ENCODE data around the gene ABCF2. TPM values are rescaled to one million over a fixed set of nuclear protein-coding genes. Genes with fewer than 3 reads are reported as not detected.

Gene ABCF2
- total and polyA plus RNA-seq, 10 donors = 9.2 to 30.0 (median 27.0) TPM

GRCh38 chr7:151174246-151175046 is 52.6 kb downstream of the ABCF2 start:
- TF ChIP-seq CTCF (IDR thresholded peaks at IDR 0.05 in 8 of 11, conservative IDR thresholded peaks at IDR 0.05 in 3 of 11) (no peak), POLR2AphosphoS5 (IDR thresholded peaks at IDR 0.05) (peak in 1 of 3 donors; percentile 24)
- DNase-seq = peak; percentile 75
- peaks cover 0 to 92% (median 18%) of the 10 kb centered on the region in 7 donors for H3K27me3 ChIP-seq (replicated peaks in 1 of 7)
- WGBS, 5 donors = 57 to 69% (median 65%) methylated on average over 67 to 77 of the region's 77 CpGs
- H3K27ac ChIP-seq = no peak overlapping the region
- H3K4me1 ChIP-seq = peaks cover 0 to 9% (median 0%) of the 10 kb centered on the region in 6 donors
- H3K36me3 ChIP-seq = no peaks in the 10 kb centered on the region
- no peak overlapping the region for H3K4me3 ChIP-seq
- intact Hi-C loops (cut with DNase I; ENCODE audit: low total_unique reads) = loop anchor here (5.0 kb wide), 1 partner anchor 47 kb away; no protein-coding TSS in a partner anchor
- H3K9me3 ChIP-seq = peaks cover 0 to 3% (median 0%) of the 10 kb centered on the region in 8 donors

- no peak for DNase-seq
- Histone ChIP-seq H3K27me3 (replicated peaks in 1 of 7) (peaks cover 0 to 94% (median 21%) of the 10 kb centered on the region in 7 donors), H3K27ac (no peak overlapping the region), H3K4me1 (peaks cover 0 to 9% (median 0%) of the 10 kb centered on the region in 6 donors), H3K4me3 (no peak overlapping the region), H3K36me3 (no peaks in the 10 kb centered on the region), H3K9me3 (peaks cover 0 to 3% (median 0%) of the 10 kb centered on the region in 8 donors)
- intact Hi-C loops (cut with DNase I; ENCODE audit: low total_unique reads) = loop anchor here (5.0 kb wide), 1 partner anchor 46 kb away; no protein-coding TSS in a partner anchor
- 85 to 89% (median 88%) methylated on average over 39 to 43 of the region's 43 CpGs for WGBS, 5 donors
- no peak for TF ChIP-seq POLR2AphosphoS5 (IDR thresholded peaks at IDR 0.05)
Measured at GRCh38 chr7:151173386-151174245, 53.4 kb downstream of the ABCF2 start.

- intact Hi-C loops (cut with DNase I; ENCODE audit: low total_unique reads) = loop anchor here (5.0 kb wide), 1 partner anchor 45 kb away; no protein-coding TSS in a partner anchor
- Histone ChIP-seq H3K4me1 (peaks cover 0 to 19% (median 9%) of the 10 kb centered on the region in 6 donors), H3K9me3 (peaks cover 0 to 3% (median 0%) of the 10 kb centered on the region in 8 donors), H3K36me3 (no peaks in the 10 kb centered on the region), H3K4me3 (no peak overlapping the region), H3K27me3 (replicated peaks in 1 of 7) (peaks cover 0 to 95% (median 32%) of the 10 kb centered on the region in 7 donors), H3K27ac (no peak overlapping the region)
- peak; percentile 96 for DNase-seq
- WGBS, 5 donors = 20 to 26% (median 23%) methylated on average over 42 of the region's 42 CpGs
- TF ChIP-seq CTCF (IDR thresholded peaks at IDR 0.05 in 8 of 11, conservative IDR thresholded peaks at IDR 0.05 in 3 of 11) = peak; percentile 98 to 100 (median 100)
- peak; percentile 43 to 84 (median 73) for TF ChIP-seq POLR2AphosphoS5 (IDR thresholded peaks at IDR 0.05)
- TF ChIP-seq POLR2A (IDR thresholded peaks at IDR 0.05) = peak in 1 of 3 donors; percentile 17
Measured at GRCh38 chr7:151172273-151173141, 54.5 kb downstream of the ABCF2 start.

GRCh38 chr7:151168787-151169162 is 58.2 kb downstream of the ABCF2 start:
- intact Hi-C loops (cut with DNase I; ENCODE audit: low total_unique reads) = no loop called here
- peaks cover 0 to 94% (median 58%) of the 10 kb centered on the region in 7 donors for H3K27me3 ChIP-seq (replicated peaks in 1 of 7)
- no peak overlapping the region for H3K4me3 ChIP-seq

More at GRCh38 chr7:151168787-151169162, 58.2 kb downstream of the ABCF2 start:
- Histone ChIP-seq H3K4me1 (peaks cover 7 to 30% (median 20%) of the 10 kb centered on the region in 6 donors), H3K36me3 (no peaks in the 10 kb centered on the region), H3K27ac (no peak overlapping the region), H3K9me3 (no peaks in the 10 kb centered on the region)
- TF ChIP-seq POLR2AphosphoS5 (IDR thresholded peaks at IDR 0.05) (no peak), POLR2A (IDR thresholded peaks at IDR 0.05) (no peak), CTCF (IDR thresholded peaks at IDR 0.05 in 8 of 11, conservative IDR thresholded peaks at IDR 0.05 in 3 of 11) (no peak)
- WGBS, 5 donors = 36 to 48% (median 39%) methylated on average over 10 of the region's 10 CpGs
- no peak for DNase-seq

Data from spleen (tissue), 11 donors.